Measurements from ENCODE around the gene ERC2. TPM values are rescaled to one million over a fixed set of nuclear protein-coding genes. Genes with fewer than 3 reads are reported as not detected.

Gene ERC2
- total RNA-seq, 1 experiment from 2014 or later = 6.3 TPM

GRCh38 chr3:55584716-55585368, 883.4 kb downstream of the ERC2 start:
- no peak for DNase-seq
- no peaks in the 10 kb centered on the region for H3K27me3 ChIP-seq

GRCh38 chr3:55584030-55584429, 884.2 kb downstream of the ERC2 start:
- no peak for DNase-seq
- Histone ChIP-seq H3K9me3 (replicated peaks) (no peaks in the 10 kb centered on the region), H3K4me1 (0 out of 2 replicates have a peak, but pooled peaks cover 3% of the 10 kb centered on the region), H3K36me3 (no peaks in the 10 kb centered on the region), H3K4me3 (no peak overlapping the region), H3K27me3 (no peaks in the 10 kb centered on the region), H3K27ac (no peak overlapping the region)

More at GRCh38 chr3:55584716-55585368, 883.4 kb downstream of the ERC2 start:
- Histone ChIP-seq H3K27ac (no peak overlapping the region), H3K36me3 (no peaks in the 10 kb centered on the region), H3K4me1 (0 out of 2 replicates have a peak, but pooled peaks cover 3% of the 10 kb centered on the region), H3K9me3 (replicated peaks) (no peaks in the 10 kb centered on the region), H3K4me3 (no peak overlapping the region)

- Histone ChIP-seq H3K9me3 (replicated peaks) (no peaks in the 10 kb centered on the region; the same call in 1 of the 2 replicates), H3K27ac (no peak overlapping the region), H3K4me3 (no peak overlapping the region), H3K27me3 (no peaks in the 10 kb centered on the region), H3K36me3 (no peaks in the 10 kb centered on the region), H3K4me1 (0 out of 2 replicates have a peak, but pooled peaks cover 3% of the 10 kb centered on the region)
- no peak for DNase-seq
These were observed 884.8 kb downstream of the ERC2 start for GRCh38 chr3:55583475-55583874.

- DNase-seq = no peak
- no peaks in the 10 kb centered on the region for H3K36me3 ChIP-seq
- H3K4me3 ChIP-seq = no peak overlapping the region
- H3K4me1 ChIP-seq = no peaks in the 10 kb centered on the region
- H3K27ac ChIP-seq = no peak overlapping the region
- no peaks in the 10 kb centered on the region for H3K27me3 ChIP-seq
- H3K9me3 ChIP-seq (replicated peaks) = no peaks in the 10 kb centered on the region; the same call in 1 of the 2 replicates
These were observed 888.8 kb downstream of the ERC2 start for GRCh38 chr3:55579496-55579895.

GRCh38 chr3:55576621-55577388, 891.5 kb downstream of the ERC2 start:
- no peaks in the 10 kb centered on the region for H3K27me3 ChIP-seq
- H3K4me3 ChIP-seq = no peak overlapping the region
- no peaks in the 10 kb centered on the region for H3K36me3 ChIP-seq
- no peak for DNase-seq
- H3K27ac ChIP-seq = no peak overlapping the region
- peaks cover 1% of the 10 kb centered on the region; the same call in 1 of the 2 replicates for H3K4me1 ChIP-seq
- H3K9me3 ChIP-seq (replicated peaks) = no peaks in the 10 kb centered on the region; the same call in 1 of the 2 replicates

- Histone ChIP-seq H3K27ac (no peak overlapping the region), H3K4me3 (no peak overlapping the region), H3K4me1 (peaks cover 18% of the 10 kb centered on the region), H3K36me3 (no peaks in the 10 kb centered on the region), H3K9me3 (replicated peaks) (no peaks in the 10 kb centered on the region; the same call in 1 of the 2 replicates), H3K27me3 (no peaks in the 10 kb centered on the region)
- DNase-seq = no peak
These were observed 893.6 kb downstream of the ERC2 start for GRCh38 chr3:55574671-55575070.

- Histone ChIP-seq H3K9me3 (replicated peaks) (no peaks in the 10 kb centered on the region), H3K27me3 (no peaks in the 10 kb centered on the region), H3K4me1 (peaks cover 18% of the 10 kb centered on the region), H3K36me3 (no peaks in the 10 kb centered on the region), H3K4me3 (no peak overlapping the region), H3K27ac (no peak overlapping the region)
- DNase-seq = no peak
These were observed 895.5 kb downstream of the ERC2 start for GRCh38 chr3:55572816-55573215.

GRCh38 chr3:55571913-55572312, 896.4 kb downstream of the ERC2 start:
- Histone ChIP-seq H3K4me1 (peaks cover 18% of the 10 kb centered on the region), H3K27ac (no peak overlapping the region), H3K4me3 (no peak overlapping the region), H3K9me3 (replicated peaks) (no peaks in the 10 kb centered on the region), H3K27me3 (no peaks in the 10 kb centered on the region), H3K36me3 (no peaks in the 10 kb centered on the region)
- DNase-seq = peak in 1 of 2 experiments; percentile 29

GRCh38 chr3:55571216-55571813, 897.0 kb downstream of the ERC2 start:
- H3K9me3 ChIP-seq (replicated peaks) = no peaks in the 10 kb centered on the region
- H3K27ac ChIP-seq = no peak overlapping the region
- H3K27me3 ChIP-seq = no peaks in the 10 kb centered on the region
- no peak overlapping the region for H3K4me3 ChIP-seq
- H3K4me1 ChIP-seq = peaks cover 18% of the 10 kb centered on the region
- peak in 1 of 2 experiments; percentile 21 for DNase-seq
- no peaks in the 10 kb centered on the region for H3K36me3 ChIP-seq

GRCh38 chr3:55570271-55570711, 898.0 kb downstream of the ERC2 start:
- peak; percentile 63 to 75 for DNase-seq
- no peak overlapping the region for H3K4me3 ChIP-seq
- H3K4me1 ChIP-seq = peaks cover 18% of the 10 kb centered on the region

GRCh38 chr3:55569033-55569599, 899.2 kb downstream of the ERC2 start:
- Histone ChIP-seq H3K27ac (no peak overlapping the region), H3K4me3 (no peak overlapping the region), H3K9me3 (replicated peaks) (no peaks in the 10 kb centered on the region), H3K4me1 (peaks cover 18% of the 10 kb centered on the region), H3K36me3 (no peaks in the 10 kb centered on the region), H3K27me3 (no peaks in the 10 kb centered on the region)
- DNase-seq = no peak

More at GRCh38 chr3:55570271-55570711, 898.0 kb downstream of the ERC2 start:
- Histone ChIP-seq H3K9me3 (replicated peaks) (no peaks in the 10 kb centered on the region), H3K36me3 (no peaks in the 10 kb centered on the region), H3K27me3 (no peaks in the 10 kb centered on the region), H3K27ac (no peak overlapping the region)

GRCh38 chr3:55567615-55568014, 900.7 kb downstream of the ERC2 start:
- DNase-seq = peak in 1 of 2 experiments; percentile 22
- Histone ChIP-seq H3K27me3 (no peaks in the 10 kb centered on the region), H3K9me3 (replicated peaks) (no peaks in the 10 kb centered on the region), H3K27ac (no peak overlapping the region), H3K4me3 (no peak overlapping the region), H3K36me3 (no peaks in the 10 kb centered on the region), H3K4me1 (peaks cover 28% of the 10 kb centered on the region)

- Histone ChIP-seq H3K4me3 (no peak overlapping the region), H3K27ac (no peak overlapping the region), H3K4me1 (peaks cover 33% of the 10 kb centered on the region), H3K36me3 (no peaks in the 10 kb centered on the region), H3K27me3 (no peaks in the 10 kb centered on the region), H3K9me3 (replicated peaks) (no peaks in the 10 kb centered on the region)
- DNase-seq = no peak
These were observed 901.1 kb downstream of the ERC2 start for GRCh38 chr3:55567121-55567520.

- no peaks in the 10 kb centered on the region for H3K9me3 ChIP-seq (replicated peaks)
- no peak overlapping the region for H3K4me3 ChIP-seq
- H3K27me3 ChIP-seq = no peaks in the 10 kb centered on the region
- no peak overlapping the region for H3K27ac ChIP-seq
- H3K36me3 ChIP-seq = no peaks in the 10 kb centered on the region
- peaks cover 21% of the 10 kb centered on the region for H3K4me1 ChIP-seq
- no peak for DNase-seq
These were observed 902.7 kb downstream of the ERC2 start for GRCh38 chr3:55565521-55565920.
